Hepatocyte (in vitro differentiated cells): ENCODE measurements around the gene CEP78. TPM values are rescaled to one million over a fixed set of nuclear protein-coding genes. Genes with fewer than 3 reads are reported as not detected.

Source experiments
- DNase-seq: peaks from one replicate; pipeline ENCODE4 v3.0.0-alpha.2; 2016; ENCODE audit warnings: low spot score
- H2AFZ ChIP-seq: fragments of 200-600 bp; sonication (generic); 2 replicates; pipeline ENCODE4 v1.6.0; 2016; ENCODE audit warnings: antibody characterized with exemption, mild to moderate bottlenecking
- H3K27ac ChIP-seq: fragments of 200-600 bp; sonication (generic); 2 replicates; pipeline ENCODE4 v1.5.1; 2016; ENCODE audit warnings: mild to moderate bottlenecking
- H3K27me3 ChIP-seq: fragments of 200-600 bp; sonication (generic); 2 replicates; pipeline ENCODE4 v1.6.1; 2016
- H3K36me3 ChIP-seq: fragments of 200-600 bp; sonication (generic); replicated peaks from 2 replicates; pipeline ENCODE4 v1.5.1; 2016; ENCODE audit warnings: low read depth; ENCODE audit not compliant: insufficient read depth
- H3K4me1 ChIP-seq: fragments of 200-600 bp; sonication (generic); 2 replicates; pipeline ENCODE4 v1.5.1; 2016; ENCODE audit warnings: mild to moderate bottlenecking, moderate library complexity; ENCODE audit not compliant: insufficient read depth
- H3K4me2 ChIP-seq: fragments of 200-600 bp; sonication (generic); 2 replicates; pipeline ENCODE4 v1.6.0; 2016
- H3K4me3 ChIP-seq: fragments of 200-600 bp; sonication (generic); 2 replicates; pipeline ENCODE4 v1.5.1; 2016; ENCODE audit warnings: mild to moderate bottlenecking
- H3K79me2 ChIP-seq: fragments of 200-600 bp; sonication (generic); 2 replicates; pipeline ENCODE4 v1.6.0; 2017; ENCODE audit warnings: mild to moderate bottlenecking
- H3K9me2 ChIP-seq: fragments of 200-600 bp; sonication (generic); replicated peaks from 2 replicates; pipeline ENCODE4 v1.6.0; 2017; ENCODE audit warnings: mild to moderate bottlenecking; ENCODE audit not compliant: insufficient read depth
- H3K9me3 ChIP-seq: fragments of 200-600 bp; sonication (generic); 2 replicates; pipeline ENCODE4 v1.5.1; 2016; ENCODE audit warnings: low read depth, mild to moderate bottlenecking
- H4K20me1 ChIP-seq: fragments of 200-600 bp; sonication (generic); 2 replicates; pipeline ENCODE4 v1.6.0; 2016; ENCODE audit warnings: mild to moderate bottlenecking; ENCODE audit not compliant: insufficient read depth, poor library complexity, severe bottlenecking
- CTCF ChIP-seq: fragments of 200-600 bp; sonication (generic); IDR thresholded peaks from 2 replicates; pipeline ENCODE4 v1.5.1; 2016; ENCODE audit warnings: antibody characterized with exemption, mild to moderate bottlenecking; ENCODE audit not compliant: poor library complexity
- EZH2 ChIP-seq: fragments of 200-600 bp; sonication (generic); IDR thresholded peaks from 2 replicates; pipeline ENCODE4 v1.6.1; 2016; ENCODE audit warnings: antibody characterized with exemption, mild to moderate bottlenecking, borderline replicate concordance
- EZH2phosphoT487 ChIP-seq: fragments of 200-600 bp; sonication (generic); IDR thresholded peaks from one replicate; pipeline ENCODE4 v1.6.1; 2018; ENCODE audit warnings: antibody characterized with exemption, mild to moderate bottlenecking, low read depth, moderate library complexity; ENCODE audit not compliant: unreplicated experiment, severe bottlenecking
- WGBS: methylation state at CpG from one replicate; pipeline ENCODE4 v1.1.6; 2016; ENCODE audit warnings: low lambda C conversion rate; ENCODE audit errors: missing lambda C conversion rate; 5-methylcytosine and 5-hydroxymethylcytosine counted together
- polyA plus RNA-seq: library from polyadenylated mRNA; unstranded; fragments of >200 nt; fragmentation: Nextera tagmentation; extraction: Ambion mirVana; gene quantifications from 2 replicates; pipeline ENCODE4 v1.2.1, GENCODE V29; 2016
- total RNA-seq: library from RNA; depleted of rRNA; stranded (reverse); fragments of >200 nt; gene quantifications from 2 replicates; pipeline ENCODE4 v1.2.3, GENCODE V29; 2014

CEP78 gene
- total and polyA plus RNA-seq, 2 experiments from 2014 or later = 8.1 to 17.2 TPM

- H3K27me3 ChIP-seq = no peaks in the 10 kb centered on the region
- H3K4me3 ChIP-seq = no peak overlapping the region
- WGBS = 94% methylated on average over 16 of the region's 16 CpGs
- DNase-seq = no peak
- no peaks in the 10 kb centered on the region for H3K9me3 ChIP-seq
- no peaks in the 10 kb centered on the region for H3K9me2 ChIP-seq
- no peak overlapping the region for H3K27ac ChIP-seq
- H3K79me2 ChIP-seq = peaks cover 2% of the 10 kb centered on the region
- no peaks in the 10 kb centered on the region for H3K36me3 ChIP-seq
- no peak for TF ChIP-seq CTCF
- TF ChIP-seq EZH2 = no peak
- TF ChIP-seq EZH2phosphoT487 = no peak
- no peak overlapping the region for H3K4me2 ChIP-seq
- no peak overlapping the region for H2AFZ ChIP-seq
- no peaks in the 10 kb centered on the region for H4K20me1 ChIP-seq
- H3K4me1 ChIP-seq = no peaks in the 10 kb centered on the region
Observed at GRCh38 chr9:78306222-78307076, 70.6 kb downstream of the CEP78 start.

- H2AFZ ChIP-seq = no peak overlapping the region
- H3K27ac ChIP-seq = no peak overlapping the region
- no peaks in the 10 kb centered on the region for H3K27me3 ChIP-seq
- 72% methylated on average over 2 of the region's 2 CpGs for WGBS
- no peak for DNase-seq
- no peaks in the 10 kb centered on the region for H3K9me3 ChIP-seq
- H3K4me1 ChIP-seq = no peaks in the 10 kb centered on the region
- no peak for TF ChIP-seq CTCF
- TF ChIP-seq EZH2 = no peak
- TF ChIP-seq EZH2phosphoT487 = no peak
- no peak overlapping the region for H3K4me3 ChIP-seq
- no peaks in the 10 kb centered on the region for H4K20me1 ChIP-seq
- H3K36me3 ChIP-seq = no peaks in the 10 kb centered on the region
- no peaks in the 10 kb centered on the region for H3K79me2 ChIP-seq
- no peak overlapping the region for H3K4me2 ChIP-seq
- no peaks in the 10 kb centered on the region for H3K9me2 ChIP-seq
Observed at GRCh38 chr9:78307360-78307759, 71.5 kb downstream of the CEP78 start.

- 92% methylated on average over 6 of the region's 6 CpGs for WGBS
- Histone ChIP-seq H2AFZ (no peak overlapping the region), H3K9me2 (no peaks in the 10 kb centered on the region), H3K4me1 (no peaks in the 10 kb centered on the region), H4K20me1 (no peaks in the 10 kb centered on the region), H3K79me2 (no peaks in the 10 kb centered on the region), H3K9me3 (no peaks in the 10 kb centered on the region), H3K27ac (no peak overlapping the region), H3K4me2 (no peak overlapping the region), H3K27me3 (no peaks in the 10 kb centered on the region), H3K36me3 (no peaks in the 10 kb centered on the region), H3K4me3 (no peak overlapping the region)
- no peak for DNase-seq
- TF ChIP-seq EZH2phosphoT487 (no peak), CTCF (no peak), EZH2 (no peak)
Observed at GRCh38 chr9:78309066-78309465, 73.2 kb downstream of the CEP78 start.
